Upper lobe of left lung (tissue), 4 donors: Measurements from ENCODE around the gene ZNF143.

Experiments used
- CTCF ChIP-seq, 6 experiments: fragments of 450-650 bp in 4 of 6; fragments of 200-600 bp in 2 of 6; sonication (generic) in 2 of 6; IDR thresholded peaks; one replicate each; pipeline ENCODE4 v1.5.1; 2016 to 2019; ENCODE audit warnings: antibody characterized with exemption in 6 of 6
- POLR2A ChIP-seq, 4 donors: fragments of 450-650 bp; IDR thresholded peaks; one replicate each; pipeline ENCODE4 v1.5.1; 2016 to 2017; ENCODE audit warnings: antibody characterized with exemption in 4 of 4, mild to moderate bottlenecking in 2 of 4

GRCh38 chr11:9562716-9563115 is 101.9 kb downstream of the ZNF143 start:
- TF ChIP-seq POLR2A (IDR thresholded peaks at IDR 0.05): no peak
- TF ChIP-seq CTCF (IDR thresholded peaks at IDR 0.05): no peak
